LNCAP (cell line): ENCODE measurements around the gene RPS6KB2.

Experiments
- CTCF ChIP-seq: fragments of 450-650 bp; IDR thresholded peaks from 2 replicates; pipeline ENCODE4 v1.5.1; 2017; ENCODE audit warnings: mild to moderate bottlenecking

RPS6KB2 gene

GRCh38 chr11:67428052-67429001, at the start of gene RPS6KB2:
Gene RPS6KB2, plus strand, starts transcription at chr11:67428494. Its CDS starts 52 bp downstream, at chr11:67428546.
- no peak for TF ChIP-seq CTCF

GRCh38 chr11:67378544-67378943, 49.8 kb upstream of the RPS6KB2 start:
- TF ChIP-seq CTCF = no peak

- no peak for TF ChIP-seq CTCF
These were observed 48.9 kb upstream of the RPS6KB2 start for GRCh38 chr11:67379061-67380058.

GRCh38 chr11:67381244-67381972, 46.9 kb upstream of the RPS6KB2 start:
- TF ChIP-seq CTCF = no peak

DNA sequence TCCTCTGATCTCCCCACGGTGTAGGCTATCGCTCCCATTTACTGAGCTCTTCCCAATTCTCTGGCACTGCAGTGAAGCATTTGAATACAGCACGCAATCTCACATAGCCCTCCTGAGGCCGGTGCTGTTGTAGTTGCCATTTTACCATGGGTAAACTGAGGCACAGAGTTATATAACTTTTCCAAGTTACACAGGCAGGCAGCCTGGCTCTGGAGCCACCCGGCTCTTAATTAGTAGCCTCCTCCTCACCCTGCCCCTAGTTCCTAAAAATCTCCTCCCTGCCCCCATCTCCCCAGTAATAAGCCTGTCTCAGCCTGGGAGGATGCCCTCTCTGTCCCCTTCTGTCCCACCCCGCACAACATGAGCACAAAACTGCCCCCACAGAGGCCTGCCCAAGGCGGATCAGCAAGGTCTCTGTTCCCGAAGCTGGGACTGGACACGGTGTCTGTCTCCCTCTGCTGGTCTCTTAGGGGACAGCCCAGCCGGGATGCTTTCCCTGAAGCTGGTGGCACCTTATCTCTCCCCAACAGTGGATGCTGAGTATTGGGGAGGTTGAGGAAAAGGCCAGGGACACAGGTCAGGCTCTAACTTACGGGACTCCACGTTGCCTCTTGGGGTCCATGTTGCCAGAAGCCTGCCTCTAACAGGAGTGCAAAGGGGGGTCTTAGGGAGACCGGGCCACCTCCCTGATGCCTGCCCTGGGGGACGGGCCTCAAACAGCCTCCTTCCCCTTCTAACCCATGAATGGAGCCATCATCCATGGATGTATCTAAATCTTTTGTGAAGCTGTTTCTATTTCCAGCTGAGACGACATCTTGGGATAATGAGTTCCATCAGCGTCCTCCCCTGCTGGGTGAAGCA, 45.8 kb upstream of the RPS6KB2 start:
- TF ChIP-seq CTCF = peak; percentile 95

DNA sequence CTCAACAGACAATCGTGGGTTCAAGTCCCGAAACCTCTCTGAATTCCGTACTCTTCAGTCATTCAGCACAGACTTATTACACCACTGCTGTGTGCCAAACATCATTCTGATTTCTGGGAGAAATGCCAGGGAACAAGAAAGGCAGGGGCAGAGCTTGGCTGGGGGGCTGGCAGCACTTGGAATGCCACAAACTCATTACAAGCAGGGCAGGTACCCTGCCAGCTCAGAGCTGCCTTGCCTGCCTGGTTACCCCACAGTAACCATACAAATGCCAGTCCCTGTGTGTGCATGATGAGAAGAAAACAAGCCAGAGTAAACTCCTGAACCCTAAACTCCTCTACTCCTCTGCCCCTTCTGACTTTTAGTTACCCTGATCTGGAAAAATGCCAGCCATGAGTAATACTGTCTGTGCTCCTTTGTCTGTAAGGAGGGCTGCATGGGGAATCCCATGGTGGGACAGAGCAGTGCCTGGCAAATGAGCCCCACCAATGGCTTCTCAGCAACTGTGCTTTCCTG, 43.4 kb upstream of the RPS6KB2 start:
- TF ChIP-seq CTCF = no peak
